Cardiac muscle cell (in vitro differentiated cells and primary cell): ENCODE measurements around the gene NCAPD3. TPM values are rescaled to one million over a fixed set of nuclear protein-coding genes. Genes with fewer than 3 reads are reported as not detected.
"Not testable (repeated sequence)": the region's sequence is repeated elsewhere in the genome, so short reads cannot be mapped to it uniquely, and the experiment has no call there.

Source experiments
- DNase-seq, 2 donors: peaks; one replicate each; pipeline versions ENCODE4 v3.0.0 to v3.0.0-alpha.2; 2010 to 2017; ENCODE audit warnings: low read depth in 1 of 2, low spot score in 1 of 2
- H3K27ac ChIP-seq: fragments of 200-600 bp; sonication (generic); 2 replicates; pipeline ENCODE4 v1.5.1; 2016
- H3K27me3 ChIP-seq: fragments of 200-600 bp; sonication (generic); 2 replicates; pipeline ENCODE4 v1.6.0; 2016; ENCODE audit warnings: control low read depth
- H3K36me3 ChIP-seq: fragments of 200-600 bp; sonication (generic); 2 replicates; pipeline ENCODE4 v1.5.1; 2016; ENCODE audit warnings: control low read depth
- H3K4me1 ChIP-seq: fragments of 200-600 bp; sonication (generic); 2 replicates; pipeline ENCODE4 v1.8.1; 2017; ENCODE audit warnings: low read depth, mild to moderate bottlenecking, mixed run types
- H3K4me3 ChIP-seq: fragments of 200-600 bp; sonication (generic); 2 replicates; pipeline ENCODE4 v1.5.1; 2016; ENCODE audit warnings: mild to moderate bottlenecking
- H3K9me3 ChIP-seq: fragments of 200-600 bp; sonication (generic); 2 replicates; pipeline ENCODE4 v1.5.1; 2017; ENCODE audit warnings: low read depth, mild to moderate bottlenecking, control low read depth
- polyA plus RNA-seq: library from polyadenylated mRNA; unstranded; fragments of >200 nt; fragmentation: Nextera tagmentation; extraction: Ambion mirVana; gene quantifications from 2 replicates; pipeline ENCODE4 v1.2.1, GENCODE V29; 2016
- total RNA-seq: library from RNA; depleted of rRNA; stranded (reverse); fragments of >200 nt; gene quantifications from 2 replicates; pipeline ENCODE4 v1.2.3, GENCODE V29; 2016
- TF ChIP-seq, protein P1 (sequence below): IDR thresholded peaks from 2 replicates; pipeline ENCODE4 v1.5.1; 2012; ENCODE audit warnings: low read depth, mild to moderate bottlenecking, low read length

Gene NCAPD3
- total and polyA plus RNA-seq, 2 experiments from 2014 or later = 17.1 to 20.8 TPM

DNA sequence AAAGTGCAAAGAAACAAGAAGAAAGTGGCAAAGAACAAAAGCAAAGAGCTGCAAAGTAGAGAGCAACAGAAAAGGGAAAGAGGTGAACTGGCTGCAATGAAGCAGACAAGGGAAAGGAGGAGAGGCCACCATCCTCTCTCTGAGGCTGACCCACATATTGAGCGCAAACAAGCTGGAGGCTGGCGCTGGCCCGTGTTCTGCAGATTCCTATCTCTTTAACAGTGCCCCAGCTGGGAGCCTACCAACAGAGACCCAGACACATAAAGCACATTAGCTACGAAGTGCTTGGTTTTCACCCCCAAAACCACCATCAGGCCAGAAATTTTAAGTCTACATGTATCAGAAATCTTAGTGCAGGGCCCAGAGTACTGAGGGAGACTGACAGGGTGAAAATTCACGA lies 17.6 kb downstream of the NCAPD3 start:
- Histone ChIP-seq H3K27ac (no peak overlapping the region), H3K9me3 (no peaks in the 10 kb centered on the region), H3K4me1 (no peaks in the 10 kb centered on the region), H3K27me3 (no peaks in the 10 kb centered on the region), H3K36me3 (peaks cover 74% of the 10 kb centered on the region), H3K4me3 (no peak overlapping the region)
- TF ChIP-seq, protein P1, sequence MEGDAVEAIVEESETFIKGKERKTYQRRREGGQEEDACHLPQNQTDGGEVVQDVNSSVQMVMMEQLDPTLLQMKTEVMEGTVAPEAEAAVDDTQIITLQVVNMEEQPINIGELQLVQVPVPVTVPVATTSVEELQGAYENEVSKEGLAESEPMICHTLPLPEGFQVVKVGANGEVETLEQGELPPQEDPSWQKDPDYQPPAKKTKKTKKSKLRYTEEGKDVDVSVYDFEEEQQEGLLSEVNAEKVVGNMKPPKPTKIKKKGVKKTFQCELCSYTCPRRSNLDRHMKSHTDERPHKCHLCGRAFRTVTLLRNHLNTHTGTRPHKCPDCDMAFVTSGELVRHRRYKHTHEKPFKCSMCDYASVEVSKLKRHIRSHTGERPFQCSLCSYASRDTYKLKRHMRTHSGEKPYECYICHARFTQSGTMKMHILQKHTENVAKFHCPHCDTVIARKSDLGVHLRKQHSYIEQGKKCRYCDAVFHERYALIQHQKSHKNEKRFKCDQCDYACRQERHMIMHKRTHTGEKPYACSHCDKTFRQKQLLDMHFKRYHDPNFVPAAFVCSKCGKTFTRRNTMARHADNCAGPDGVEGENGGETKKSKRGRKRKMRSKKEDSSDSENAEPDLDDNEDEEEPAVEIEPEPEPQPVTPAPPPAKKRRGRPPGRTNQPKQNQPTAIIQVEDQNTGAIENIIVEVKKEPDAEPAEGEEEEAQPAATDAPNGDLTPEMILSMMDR = no peak
- DNase-seq = no peak

DNA sequence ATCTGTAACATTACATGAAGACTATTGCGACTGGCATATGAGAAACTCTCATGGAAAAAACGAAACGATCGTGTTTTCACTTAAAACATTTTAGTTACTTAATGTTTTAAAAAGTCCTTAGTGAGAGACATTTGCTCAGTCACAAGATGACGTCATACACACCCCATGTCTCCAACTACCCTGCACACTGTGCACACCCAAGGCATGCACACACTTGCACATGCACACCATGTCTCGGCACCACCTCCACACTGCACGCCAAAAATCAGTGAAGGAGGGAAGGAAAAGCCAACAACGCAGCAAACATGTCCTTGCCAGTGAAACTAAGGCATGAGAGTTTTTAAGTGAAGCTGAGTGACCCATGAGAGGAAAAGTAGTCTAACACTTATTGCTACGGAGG lies 18.0 kb downstream of the NCAPD3 start:
- H3K4me3 ChIP-seq = no peak overlapping the region
- DNase-seq = no peak
- H3K4me1 ChIP-seq = no peaks in the 10 kb centered on the region
- H3K36me3 ChIP-seq = peaks cover 75% of the 10 kb centered on the region
- no peaks in the 10 kb centered on the region for H3K9me3 ChIP-seq
- TF ChIP-seq, protein P1 = no peak
- H3K27ac ChIP-seq = no peak overlapping the region
- no peaks in the 10 kb centered on the region for H3K27me3 ChIP-seq

DNA sequence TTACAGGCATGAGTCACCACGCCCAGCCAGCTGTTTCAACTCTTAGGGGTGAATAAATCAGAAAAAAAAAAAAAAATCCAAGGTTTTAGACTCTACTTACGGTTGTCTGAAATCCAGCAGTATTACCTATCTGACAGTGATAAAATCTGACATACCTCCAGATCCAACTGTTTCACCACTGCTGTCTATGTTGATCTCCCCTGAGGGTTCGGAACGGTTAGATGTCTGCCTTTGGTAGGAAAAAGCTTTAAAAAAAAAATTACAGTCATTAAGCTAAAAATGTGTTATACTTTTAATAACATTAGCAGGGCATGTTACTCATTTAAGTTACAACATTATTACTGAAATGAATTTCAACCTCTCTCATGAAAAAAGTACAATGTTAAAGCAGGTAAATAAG lies 21.1 kb downstream of the NCAPD3 start:
- H3K4me3 ChIP-seq = no peak overlapping the region
- no peak overlapping the region for H3K27ac ChIP-seq
- no peaks in the 10 kb centered on the region for H3K27me3 ChIP-seq
- DNase-seq = no peak
- H3K9me3 ChIP-seq = no peaks in the 10 kb centered on the region
- no peaks in the 10 kb centered on the region for H3K4me1 ChIP-seq
- TF ChIP-seq, protein P1 = no peak
- peaks cover 49% of the 10 kb centered on the region for H3K36me3 ChIP-seq

DNA sequence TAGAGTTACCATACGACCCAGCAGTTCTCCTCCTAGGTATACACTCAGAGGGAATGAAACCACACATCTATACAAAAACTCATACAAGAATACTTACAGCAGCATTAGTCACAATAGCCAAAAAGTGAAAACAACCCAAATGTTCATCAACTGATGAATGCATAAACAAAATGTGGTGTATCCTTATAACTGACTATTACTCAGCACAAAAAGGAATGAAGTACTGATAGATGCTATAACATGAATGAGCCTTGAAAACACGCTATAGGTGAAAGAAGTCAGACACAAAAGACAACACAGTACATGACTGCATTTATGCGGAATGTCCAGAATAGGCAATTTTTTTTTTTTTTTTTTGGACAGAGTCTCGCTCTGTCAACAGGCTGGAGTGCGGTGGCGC lies 23.1 kb downstream of the NCAPD3 start:
- H3K27me3 ChIP-seq = no peaks in the 10 kb centered on the region
- TF ChIP-seq, protein P1 = no peak
- H3K4me3 ChIP-seq = no peak overlapping the region
- peaks cover 39% of the 10 kb centered on the region for H3K36me3 ChIP-seq
- no peaks in the 10 kb centered on the region for H3K4me1 ChIP-seq
- H3K27ac ChIP-seq = no peak overlapping the region
- DNase-seq = no peak
- no peaks in the 10 kb centered on the region for H3K9me3 ChIP-seq

DNA sequence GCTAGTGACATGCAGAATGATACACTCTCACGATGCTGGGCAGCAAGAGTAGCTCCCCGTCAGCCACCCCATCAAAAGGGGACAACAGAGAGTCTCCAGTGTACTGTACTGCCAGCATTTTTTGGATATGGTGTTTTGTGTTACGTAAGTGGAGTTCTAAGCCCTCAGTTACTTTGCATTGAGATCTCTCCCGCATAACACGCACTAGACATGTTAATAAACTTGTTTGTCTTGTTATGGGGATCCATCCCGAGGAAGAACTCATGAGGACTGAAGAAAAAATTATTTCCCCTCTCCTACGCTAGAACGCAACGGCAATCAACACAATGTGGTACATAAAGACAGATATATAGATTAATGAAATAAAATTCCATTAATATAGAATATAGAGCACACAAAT lies 24.2 kb downstream of the NCAPD3 start:
- peaks cover 35% of the 10 kb centered on the region for H3K36me3 ChIP-seq
- DNase-seq = no peak
- TF ChIP-seq, protein P1 = no peak

DNA sequence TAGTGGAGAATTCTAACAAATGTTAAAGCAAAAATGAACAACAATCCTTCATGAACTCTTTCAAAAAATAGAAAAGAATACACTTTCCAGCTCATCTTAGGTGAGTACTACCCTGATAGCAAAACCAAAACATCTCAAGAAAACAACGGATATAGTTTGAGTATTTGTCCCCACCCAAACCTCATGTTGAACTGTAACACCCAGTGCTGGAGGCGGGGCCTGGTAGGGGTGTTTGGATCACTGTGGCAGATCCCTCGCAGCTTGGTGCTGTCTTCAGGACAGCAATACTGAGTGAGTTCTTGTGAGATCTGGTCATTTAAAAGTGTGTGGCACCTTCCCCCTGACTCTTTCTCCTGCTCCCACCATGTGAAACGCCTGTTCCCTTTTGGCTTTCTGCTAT lies 27.0 kb downstream of the NCAPD3 start:
- TF ChIP-seq, protein P1 = no peak
- Histone ChIP-seq H3K4me3 (no peak overlapping the region), H3K4me1 (no peaks in the 10 kb centered on the region), H3K27me3 (no peaks in the 10 kb centered on the region), H3K27ac (no peak overlapping the region), H3K9me3 (no peaks in the 10 kb centered on the region), H3K36me3 (peaks cover 36% of the 10 kb centered on the region)
- no peak for DNase-seq

More for the DNA sequence above, 24.2 kb downstream of the NCAPD3 start:
- H3K27me3 ChIP-seq = no peaks in the 10 kb centered on the region
- H3K27ac ChIP-seq = no peak overlapping the region
- no peaks in the 10 kb centered on the region for H3K9me3 ChIP-seq
- no peak overlapping the region for H3K4me3 ChIP-seq
- no peaks in the 10 kb centered on the region for H3K4me1 ChIP-seq

DNA sequence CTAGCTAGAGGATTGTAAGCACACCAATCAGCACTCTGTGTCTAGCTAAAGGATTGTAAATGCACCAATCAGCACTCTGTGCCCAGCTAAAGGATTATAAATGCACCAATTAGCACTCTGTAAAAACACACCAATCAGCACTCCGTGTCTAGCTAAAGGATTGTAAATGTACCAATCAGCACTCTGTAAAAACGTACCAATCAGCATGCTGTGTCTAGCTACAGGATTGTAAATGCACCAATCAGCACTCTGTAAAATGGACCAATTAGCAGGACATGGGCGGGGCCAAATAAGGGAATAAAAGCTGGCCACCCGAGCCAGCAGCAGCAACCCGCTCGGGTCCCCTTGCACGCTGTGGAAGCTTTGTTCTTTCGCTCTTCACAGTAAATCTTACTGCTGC lies 35.7 kb downstream of the NCAPD3 start:
- H3K4me1 ChIP-seq, H3K27me3 ChIP-seq, H3K9me3 ChIP-seq, H3K4me3 ChIP-seq, DNase-seq, H3K27ac ChIP-seq: not testable (repeated sequence)
- H3K36me3 ChIP-seq = peaks cover 58% of the 10 kb centered on the region
